ENCODE measurements around the gene ZBTB34. TPM values are rescaled to one million over a fixed set of nuclear protein-coding genes. Genes with fewer than 3 reads are reported as not detected.

The ZBTB34 gene
- polyA plus RNA-seq, 3 donors = 3.2 to 15.3 (median 3.6) TPM

DNA sequence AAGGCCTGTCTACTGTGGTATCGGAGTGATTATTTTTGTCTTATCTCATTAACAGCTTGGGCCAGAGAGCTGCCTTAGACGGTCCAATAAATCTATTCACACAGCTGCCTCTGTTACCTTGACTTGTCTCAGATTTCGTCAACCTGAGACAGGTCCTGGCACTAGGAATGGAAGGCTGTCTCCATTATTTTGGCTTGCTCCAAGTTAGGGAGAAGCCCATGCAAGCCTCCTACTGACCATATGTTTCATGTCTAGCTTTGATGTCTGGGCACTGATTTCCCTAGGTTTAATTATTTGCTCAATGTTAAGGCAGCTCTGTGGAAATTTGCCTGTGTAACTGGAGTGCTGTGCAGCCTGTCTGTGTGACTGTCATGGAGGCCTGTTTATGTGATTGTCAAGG, 41.8 kb downstream of the ZBTB34 start:
- Mint-ChIP-seq H3K9me3 (peaks cover 5 to 29% (median 20%) of the 10 kb centered on the region in 7 donors), H3K27ac (no peak overlapping the region), H3K4me3 (no peak overlapping the region), H3K4me1 (no peaks in the 10 kb centered on the region), H3K36me3 (no peaks in the 10 kb centered on the region), H3K27me3 (ENCODE audit: low read depth in 3 of 3) (peaks cover 2 to 10% (median 10%) of the 10 kb centered on the region in 3 donors)
- Histone ChIP-seq H3K79me2 (ENCODE audit: insufficient read depth, low read length) (no peaks in the 10 kb centered on the region), H3K9ac (ENCODE audit: insufficient read depth, low read length, poor library complexity, severe bottlenecking) (no peak overlapping the region), H4K20me1 (ENCODE audit: insufficient read depth, low read length) (no peaks in the 10 kb centered on the region), H3K4me2 (replicated peaks; ENCODE audit: extremely low read depth, low read length, poor library complexity, severe bottlenecking) (no peak overlapping the region), H3K4me3 (replicated peaks in 1 of 3; ENCODE audit: low read depth in 2 of 3, low read length in 3 of 3) (no peak overlapping the region), H2AFZ (ENCODE audit: insufficient read depth, low read depth, low read length, poor library complexity, severe bottlenecking) (no peak overlapping the region), H3K4me1 (ENCODE audit: control insufficient read depth in 1 of 2, insufficient read depth in 2 of 2, low read length in 2 of 2) (no peaks in the 10 kb centered on the region), H3K36me3 (replicated peaks in 1 of 2; ENCODE audit: control insufficient read depth in 1 of 2, insufficient read depth in 2 of 2, low read length in 2 of 2) (no peaks in the 10 kb centered on the region), H3K27me3 (ENCODE audit: control insufficient read depth in 2 of 2, insufficient read depth in 2 of 2, low read length in 2 of 2) (peaks cover 2% of the 10 kb centered on the region in 2 donors), H3K27ac (ENCODE audit: low read depth in 1 of 2, low read length in 2 of 2) (no peak overlapping the region), H3K9me3 (replicated peaks in 1 of 2; ENCODE audit: control insufficient read depth in 1 of 2, insufficient read depth in 1 of 2, low read length in 2 of 2) (peaks cover 17 to 26% of the 10 kb centered on the region in 2 donors)
- DNase-seq = no peak
- WGBS (ENCODE audit: insufficient coverage) = 89% methylated on average over 3 of the region's 3 CpGs
- TF ChIP-seq, protein P1, sequence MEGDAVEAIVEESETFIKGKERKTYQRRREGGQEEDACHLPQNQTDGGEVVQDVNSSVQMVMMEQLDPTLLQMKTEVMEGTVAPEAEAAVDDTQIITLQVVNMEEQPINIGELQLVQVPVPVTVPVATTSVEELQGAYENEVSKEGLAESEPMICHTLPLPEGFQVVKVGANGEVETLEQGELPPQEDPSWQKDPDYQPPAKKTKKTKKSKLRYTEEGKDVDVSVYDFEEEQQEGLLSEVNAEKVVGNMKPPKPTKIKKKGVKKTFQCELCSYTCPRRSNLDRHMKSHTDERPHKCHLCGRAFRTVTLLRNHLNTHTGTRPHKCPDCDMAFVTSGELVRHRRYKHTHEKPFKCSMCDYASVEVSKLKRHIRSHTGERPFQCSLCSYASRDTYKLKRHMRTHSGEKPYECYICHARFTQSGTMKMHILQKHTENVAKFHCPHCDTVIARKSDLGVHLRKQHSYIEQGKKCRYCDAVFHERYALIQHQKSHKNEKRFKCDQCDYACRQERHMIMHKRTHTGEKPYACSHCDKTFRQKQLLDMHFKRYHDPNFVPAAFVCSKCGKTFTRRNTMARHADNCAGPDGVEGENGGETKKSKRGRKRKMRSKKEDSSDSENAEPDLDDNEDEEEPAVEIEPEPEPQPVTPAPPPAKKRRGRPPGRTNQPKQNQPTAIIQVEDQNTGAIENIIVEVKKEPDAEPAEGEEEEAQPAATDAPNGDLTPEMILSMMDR (IDR thresholded peaks at IDR 0.05) = no peak
- intact Hi-C loops (cut with micrococcal nuclease) = no loop called here

GRCh38 chr9:126904586-126904985, 44.1 kb downstream of the ZBTB34 start:
- Histone ChIP-seq H3K4me2 (replicated peaks; ENCODE audit: extremely low read depth, low read length, poor library complexity, severe bottlenecking) (no peak overlapping the region), H3K27me3 (ENCODE audit: control insufficient read depth in 2 of 2, insufficient read depth in 2 of 2, low read length in 2 of 2) (peaks cover 2% of the 10 kb centered on the region in 2 donors), H3K4me1 (ENCODE audit: control insufficient read depth in 1 of 2, insufficient read depth in 2 of 2, low read length in 2 of 2) (no peaks in the 10 kb centered on the region), H3K79me2 (ENCODE audit: insufficient read depth, low read length) (no peaks in the 10 kb centered on the region), H3K27ac (ENCODE audit: low read depth in 1 of 2, low read length in 2 of 2) (no peak overlapping the region), H4K20me1 (ENCODE audit: insufficient read depth, low read length) (no peaks in the 10 kb centered on the region), H3K9ac (ENCODE audit: insufficient read depth, low read length, poor library complexity, severe bottlenecking) (no peak overlapping the region), H3K4me3 (replicated peaks in 1 of 3; ENCODE audit: low read depth in 2 of 3, low read length in 3 of 3) (no peak overlapping the region), H3K36me3 (replicated peaks in 1 of 2; ENCODE audit: control insufficient read depth in 1 of 2, insufficient read depth in 2 of 2, low read length in 2 of 2) (no peaks in the 10 kb centered on the region), H3K9me3 (replicated peaks in 1 of 2; ENCODE audit: control insufficient read depth in 1 of 2, insufficient read depth in 1 of 2, low read length in 2 of 2) (peaks cover 17 to 26% of the 10 kb centered on the region in 2 donors), H2AFZ (ENCODE audit: insufficient read depth, low read depth, low read length, poor library complexity, severe bottlenecking) (no peak overlapping the region)
- TF ChIP-seq, protein P1 (IDR thresholded peaks at IDR 0.05) = no peak
- no peaks in the 10 kb centered on the region for H3K36me3 Mint-ChIP-seq
- no peak for DNase-seq
- no peak overlapping the region for H3K4me3 Mint-ChIP-seq
- no peak overlapping the region for H3K27ac Mint-ChIP-seq
- peaks cover 5 to 28% (median 20%) of the 10 kb centered on the region in 7 donors for H3K9me3 Mint-ChIP-seq
- intact Hi-C loops (cut with micrococcal nuclease) = no loop called here
- WGBS (ENCODE audit: insufficient coverage) = 95% methylated on average over 3 of the region's 3 CpGs
- H3K4me1 Mint-ChIP-seq = no peaks in the 10 kb centered on the region
- H3K27me3 Mint-ChIP-seq (ENCODE audit: low read depth in 3 of 3) = peaks cover 3 to 19% (median 17%) of the 10 kb centered on the region in 3 donors
